GM19193 (cell line): ENCODE measurements around the gene INPP4B.

ENCODE experiments used
- POLR2A ChIP-seq: IDR thresholded peaks from 4 replicates; pipeline ENCODE4 v1.6.1; 2011; ENCODE audit not compliant: insufficient read depth, insufficient read length; ENCODE audit errors: extremely low read depth

The INPP4B gene

DNA sequence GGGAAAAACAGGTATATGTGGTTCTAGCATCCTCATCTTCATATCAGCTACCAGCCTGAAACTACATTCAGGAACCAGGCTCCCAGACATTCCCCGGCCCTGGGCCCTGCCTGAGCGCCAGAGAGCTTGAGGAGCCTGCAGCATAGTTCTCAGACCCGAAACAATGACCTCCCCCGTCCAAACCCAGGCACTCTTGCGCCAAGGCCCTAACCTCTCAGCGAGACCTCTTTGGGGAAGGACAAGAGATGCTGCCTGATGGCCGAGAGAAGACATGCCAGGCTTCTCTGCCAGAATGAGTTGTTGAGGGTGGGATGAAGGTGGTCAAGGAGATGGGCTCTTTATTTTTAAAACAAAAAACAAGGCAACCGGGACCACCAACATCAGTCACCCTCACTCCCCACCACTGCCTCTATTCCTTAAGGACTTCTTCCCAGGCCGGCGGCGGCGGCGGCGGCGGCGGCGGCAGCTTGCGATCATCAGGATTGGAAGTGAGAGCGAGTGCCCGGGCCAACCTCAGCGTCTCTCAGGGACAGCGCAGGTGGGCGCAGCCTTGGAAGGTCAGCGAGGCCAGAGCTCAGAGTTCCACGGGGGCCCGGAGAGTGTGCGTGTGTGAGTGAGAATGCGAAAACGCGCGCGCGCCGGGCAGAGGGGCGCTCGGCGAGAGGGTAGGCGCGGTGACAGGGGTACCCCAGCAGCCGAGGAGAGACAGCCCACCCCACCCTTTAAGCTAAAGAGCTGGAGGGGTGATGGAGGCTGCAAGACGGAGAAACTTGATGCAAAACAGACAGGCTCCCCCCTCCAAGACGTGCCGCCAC lies 601 bp downstream of the INPP4B start:
- no peak for TF ChIP-seq POLR2A

DNA sequence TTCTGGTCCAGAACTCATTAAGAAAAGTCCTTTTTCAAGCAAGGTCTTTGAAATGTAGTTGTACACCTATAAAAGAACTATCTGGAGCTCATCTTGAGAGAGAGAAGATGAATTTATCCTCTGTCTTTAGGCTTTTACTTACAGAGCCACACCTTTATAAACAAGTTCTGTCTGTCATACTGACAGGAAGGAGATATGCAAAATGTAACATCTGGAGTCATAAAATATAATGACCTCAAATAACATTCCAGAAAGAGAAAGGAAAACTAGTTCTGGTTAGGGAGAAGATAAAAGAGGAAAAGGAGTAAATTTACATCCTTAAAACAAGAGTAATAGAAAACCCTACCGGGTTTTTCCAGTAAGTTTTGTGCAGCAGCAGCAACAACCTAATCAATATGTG lies 1.3 kb downstream of the INPP4B start:
- no peak for TF ChIP-seq POLR2A

DNA sequence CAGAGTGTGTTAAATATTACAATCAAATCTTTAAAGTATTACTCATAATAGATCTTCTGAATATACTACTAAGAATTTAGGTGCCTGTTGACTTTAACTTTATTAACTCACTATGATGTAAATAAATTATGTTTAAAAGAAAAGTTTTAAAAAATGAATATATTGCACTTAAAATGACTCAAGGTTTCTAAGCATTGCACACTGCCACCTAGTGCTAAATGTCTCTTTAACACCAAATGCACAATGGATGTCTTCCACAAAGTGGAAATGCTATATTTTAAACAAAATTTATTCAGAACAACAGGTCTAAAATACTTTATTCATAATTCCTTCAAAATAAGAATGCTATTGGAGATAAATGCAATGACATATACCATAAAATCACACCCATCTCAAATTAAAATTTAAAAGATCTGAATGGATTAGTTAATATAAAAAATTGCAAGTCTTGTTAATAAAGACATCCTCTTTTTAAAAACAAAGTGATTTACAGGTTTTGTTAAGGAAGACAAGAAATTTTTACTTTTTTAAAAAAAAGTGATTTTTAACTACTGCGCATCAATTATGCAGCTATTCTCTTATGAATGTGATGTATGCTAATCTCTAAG lies 5.5 kb downstream of the INPP4B start:
- no peak for TF ChIP-seq POLR2A

DNA sequence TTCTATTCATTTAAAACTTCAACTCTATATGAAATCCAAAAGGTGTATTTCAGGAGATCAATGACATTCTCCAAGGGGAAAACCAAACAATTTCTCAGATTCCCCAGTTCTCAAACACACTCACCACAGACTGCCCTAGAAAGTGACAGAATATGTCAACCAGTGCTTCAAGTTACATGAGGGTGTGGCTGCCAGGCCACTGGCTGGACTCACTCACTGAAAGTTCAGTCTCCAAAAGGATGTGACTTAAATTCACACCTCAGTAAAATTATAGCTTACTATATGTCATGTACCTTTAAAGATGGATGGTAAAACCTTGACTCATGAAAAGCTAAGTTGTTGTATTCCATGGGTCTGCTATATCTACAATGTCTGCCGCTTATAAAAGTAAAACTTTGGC lies 7.3 kb downstream of the INPP4B start:
- TF ChIP-seq POLR2A = no peak

DNA sequence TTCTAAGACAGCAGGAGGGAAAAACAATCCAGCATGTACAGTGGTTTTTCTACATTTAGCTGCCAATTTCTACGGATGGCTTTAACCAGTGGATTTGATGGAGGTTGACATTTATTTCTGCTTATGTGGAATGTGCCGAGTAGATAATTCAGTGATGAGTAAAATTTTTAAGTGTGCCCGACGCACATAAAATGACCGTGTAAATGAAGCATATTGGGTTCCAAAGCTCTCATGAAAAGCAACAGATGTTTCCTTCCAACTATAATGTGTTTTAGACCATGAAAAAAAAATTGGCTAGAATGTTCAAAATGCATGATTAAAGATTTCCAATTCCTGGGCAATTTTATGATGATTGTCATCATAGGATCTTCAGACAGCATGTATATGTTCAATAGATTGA lies 14.1 kb downstream of the INPP4B start:
- no peak for TF ChIP-seq POLR2A

DNA sequence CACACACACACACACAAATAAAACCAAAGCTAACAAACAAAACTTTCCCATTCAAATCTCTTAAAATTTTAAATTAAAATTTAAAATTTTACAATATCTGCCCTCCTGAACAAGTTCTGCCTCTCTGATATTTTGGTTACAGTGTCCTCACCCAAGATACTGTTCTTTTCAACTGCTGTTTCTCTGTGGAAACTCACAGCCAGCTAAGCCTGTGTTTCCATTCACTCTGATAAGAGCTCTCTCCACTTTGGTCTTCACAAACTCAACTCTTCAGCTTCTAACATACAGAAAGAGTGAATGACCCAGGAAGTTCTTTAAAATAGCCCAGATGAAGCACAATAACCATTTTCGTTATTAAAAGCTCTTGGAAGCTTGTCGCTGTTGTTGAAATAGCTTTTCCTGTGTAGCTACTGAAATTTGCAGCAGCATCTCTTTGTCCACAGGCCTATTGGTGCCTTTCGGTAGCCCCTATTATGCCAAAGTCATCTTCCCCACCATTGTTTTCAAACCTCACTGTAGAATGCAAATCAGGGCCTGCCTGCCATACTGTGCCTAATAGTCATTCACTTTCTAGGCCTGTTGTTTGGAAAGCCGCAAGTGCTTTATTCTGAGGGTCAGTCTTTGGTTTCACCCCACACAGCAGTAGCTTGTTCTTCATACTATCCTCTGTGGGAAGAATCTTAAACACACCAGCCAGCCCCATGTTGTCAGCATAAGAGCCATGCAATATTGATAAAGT lies 19.4 kb downstream of the INPP4B start:
- TF ChIP-seq POLR2A = no peak

GRCh38 chr4:142824368-142824767 lies 21.7 kb downstream of the INPP4B start:
- no peak for TF ChIP-seq POLR2A

- TF ChIP-seq POLR2A = no peak
Observed at GRCh38 chr4:142823796-142824195, 22.3 kb downstream of the INPP4B start.

DNA sequence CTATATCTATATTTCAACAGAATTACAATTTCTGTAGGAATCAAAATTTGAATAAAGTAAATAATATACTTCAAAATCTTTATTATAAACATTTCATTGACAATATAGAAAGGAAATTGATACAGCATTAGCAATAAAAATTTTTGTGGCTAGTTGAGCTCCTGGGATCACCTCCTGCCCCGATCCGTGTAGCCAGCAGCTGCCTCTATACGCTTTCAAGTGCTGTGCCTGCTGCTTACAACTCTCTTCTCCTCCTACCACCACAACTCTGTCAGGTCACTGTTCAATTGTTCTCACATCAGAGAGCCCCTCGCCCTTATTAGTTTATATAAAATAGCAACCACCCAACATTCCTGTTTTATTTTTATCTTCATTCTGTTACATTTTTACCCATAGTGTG lies 27.6 kb downstream of the INPP4B start:
- TF ChIP-seq POLR2A = no peak

GRCh38 chr4:142818031-142818430 lies 28.1 kb downstream of the INPP4B start:
- no peak for TF ChIP-seq POLR2A

DNA sequence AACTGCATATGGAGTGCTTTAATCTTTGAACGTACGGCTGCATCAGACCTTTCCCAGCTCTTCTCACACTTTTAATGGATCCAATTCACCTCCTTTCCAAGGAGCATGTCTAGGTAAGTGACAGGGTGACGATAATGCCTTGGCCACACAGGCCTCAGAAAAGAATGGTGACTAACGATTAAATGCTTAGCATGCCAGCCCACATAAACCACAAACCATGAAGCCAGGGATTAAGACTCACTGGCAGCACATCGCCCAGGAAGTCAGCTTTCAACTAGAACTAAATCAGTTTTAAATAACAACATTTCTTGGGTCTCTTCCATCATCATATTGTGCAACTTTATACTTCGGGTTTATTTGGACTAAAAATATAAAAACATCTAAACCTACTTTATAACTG lies 28.7 kb downstream of the INPP4B start:
- no peak for TF ChIP-seq POLR2A

DNA sequence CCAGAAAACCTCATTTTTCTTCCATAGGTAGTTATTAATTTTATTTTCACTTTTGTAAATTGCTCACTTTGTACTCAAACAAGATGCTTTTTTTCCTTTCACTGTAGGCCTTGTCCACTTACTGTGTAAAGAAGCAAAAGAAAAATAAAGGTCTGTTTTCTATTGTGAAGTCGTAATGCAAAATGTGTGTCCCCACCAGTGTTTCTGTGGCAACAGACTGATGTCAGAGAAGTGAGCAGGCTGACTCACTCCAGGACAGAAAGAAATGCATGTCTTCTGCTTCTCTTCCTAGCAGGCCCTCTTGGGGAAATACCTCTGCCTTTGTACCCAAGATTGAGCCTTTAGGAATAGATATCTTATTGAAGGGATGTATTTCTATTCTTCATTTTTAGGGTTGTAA lies 30.3 kb downstream of the INPP4B start:
- no peak for TF ChIP-seq POLR2A

- TF ChIP-seq POLR2A = no peak
Observed at GRCh38 chr4:142813388-142813787, 32.7 kb downstream of the INPP4B start.

DNA sequence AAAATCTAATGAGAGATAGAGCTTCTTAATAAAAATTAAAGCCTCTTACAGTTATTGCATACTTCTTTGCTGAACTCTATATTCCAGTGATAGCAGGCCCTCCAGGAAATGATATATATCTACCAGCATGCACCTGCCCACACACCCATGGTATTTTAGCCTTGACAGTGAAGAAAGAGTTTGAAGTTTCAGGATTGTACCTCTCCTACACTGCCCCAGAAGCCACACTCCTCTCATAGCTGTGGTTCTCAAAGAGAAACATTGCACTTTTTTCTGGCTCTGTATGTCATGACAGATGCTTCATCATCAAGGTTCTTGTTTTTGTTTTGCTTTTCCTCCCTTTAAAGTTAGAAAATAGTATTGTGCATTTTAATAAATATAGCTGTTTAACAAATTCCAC lies 34.0 kb downstream of the INPP4B start:
- no peak for TF ChIP-seq POLR2A

DNA sequence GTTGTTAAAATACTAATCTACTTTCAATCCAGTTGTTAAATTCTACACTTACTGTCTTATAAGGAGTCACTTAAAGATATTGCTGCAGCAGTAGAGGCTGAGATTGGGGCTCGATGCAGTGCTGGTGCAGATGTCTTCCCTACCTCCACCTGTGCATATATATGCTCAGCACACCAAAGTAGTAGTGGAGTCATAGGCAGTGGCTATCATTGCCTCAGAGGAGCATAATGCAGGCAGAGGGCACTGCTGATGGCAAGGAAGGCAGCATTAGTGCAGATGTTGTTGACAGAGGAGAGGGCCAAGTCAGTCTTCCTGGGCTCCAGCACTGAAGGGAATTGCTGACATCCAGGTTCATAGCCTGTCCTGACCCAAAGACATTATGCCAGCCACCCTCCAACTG lies 35.1 kb downstream of the INPP4B start:
- no peak for TF ChIP-seq POLR2A

DNA sequence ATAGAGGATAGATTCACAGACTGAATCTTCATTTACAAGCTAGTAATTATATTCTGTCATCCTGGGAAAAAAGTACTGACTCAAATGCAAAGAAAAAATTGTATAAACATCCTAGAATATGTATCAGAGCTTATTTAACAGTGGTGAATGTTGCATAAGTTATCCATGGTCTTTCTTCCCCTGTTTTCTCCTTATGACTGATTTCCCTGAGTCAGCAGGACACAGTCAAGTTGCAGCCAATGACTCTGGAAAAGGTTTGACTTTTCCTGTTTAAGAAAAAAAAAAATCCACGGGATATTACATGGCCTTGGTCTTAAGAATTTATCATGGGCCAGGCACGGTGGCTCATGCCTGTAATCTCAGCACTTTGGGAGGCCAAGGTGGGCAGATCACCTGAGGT lies 36.5 kb downstream of the INPP4B start:
- TF ChIP-seq POLR2A = no peak
